HFFc6 (cell line): ENCODE results near the gene TYW1B. TPM values are rescaled to one million over a fixed set of nuclear protein-coding genes. Genes with fewer than 3 reads are reported as not detected.
A peak's percentile ranks its signal among the peaks of the same experiment; 100 is the strongest.
"Not testable (repeated sequence)": the region's sequence is repeated elsewhere in the genome, so short reads cannot be mapped to it uniquely, and the experiment has no call there.

ENCODE experiments used
- DNase-seq: peaks from one replicate; pipeline ENCODE4 v3.0.0-alpha.2; 2018
- H3K27ac Mint-ChIP-seq: 2 replicates; pipeline ENCODE4 v1.8.0; 2020; ENCODE audit warnings: mild to moderate bottlenecking, mixed read lengths
- H3K27me3 Mint-ChIP-seq: 2 replicates; pipeline ENCODE4 v1.8.0; 2021; ENCODE audit warnings: mild to moderate bottlenecking, moderate library complexity, mixed read lengths; ENCODE audit not compliant: insufficient read depth
- H3K36me3 Mint-ChIP-seq: 2 replicates; pipeline ENCODE4 v1.8.0; 2021; ENCODE audit warnings: low read depth, mixed read lengths
- H3K4me1 Mint-ChIP-seq: 2 replicates; pipeline ENCODE4 v1.8.0; 2020; ENCODE audit warnings: low read depth, mixed read lengths
- H3K4me3 Mint-ChIP-seq: 2 replicates; pipeline ENCODE4 v1.8.0; 2020; ENCODE audit warnings: mild to moderate bottlenecking, moderate library complexity, mixed read lengths
- H3K9me3 Mint-ChIP-seq: 2 replicates; pipeline ENCODE4 v1.8.0; 2020; ENCODE audit warnings: mild to moderate bottlenecking, mixed read lengths
- long read RNA-seq: library from polyadenylated mRNA; unstranded; transcript quantifications from one replicate; pipeline ENCODE4 v2.0.0, GENCODE V29; 2019
- total RNA-seq, 6 experiments: library from RNA; stranded (reverse); fragmentation: NEBNext Ultra II Directional; extraction: Animal tissue kit (Norgen Biotek cat#: 25700); gene quantifications; 2 replicates in 1 of 6; 3 replicates in 5 of 6; pipeline ENCODE4 v1.2.3, GENCODE V29; 2021

Gene TYW1B, protein sequence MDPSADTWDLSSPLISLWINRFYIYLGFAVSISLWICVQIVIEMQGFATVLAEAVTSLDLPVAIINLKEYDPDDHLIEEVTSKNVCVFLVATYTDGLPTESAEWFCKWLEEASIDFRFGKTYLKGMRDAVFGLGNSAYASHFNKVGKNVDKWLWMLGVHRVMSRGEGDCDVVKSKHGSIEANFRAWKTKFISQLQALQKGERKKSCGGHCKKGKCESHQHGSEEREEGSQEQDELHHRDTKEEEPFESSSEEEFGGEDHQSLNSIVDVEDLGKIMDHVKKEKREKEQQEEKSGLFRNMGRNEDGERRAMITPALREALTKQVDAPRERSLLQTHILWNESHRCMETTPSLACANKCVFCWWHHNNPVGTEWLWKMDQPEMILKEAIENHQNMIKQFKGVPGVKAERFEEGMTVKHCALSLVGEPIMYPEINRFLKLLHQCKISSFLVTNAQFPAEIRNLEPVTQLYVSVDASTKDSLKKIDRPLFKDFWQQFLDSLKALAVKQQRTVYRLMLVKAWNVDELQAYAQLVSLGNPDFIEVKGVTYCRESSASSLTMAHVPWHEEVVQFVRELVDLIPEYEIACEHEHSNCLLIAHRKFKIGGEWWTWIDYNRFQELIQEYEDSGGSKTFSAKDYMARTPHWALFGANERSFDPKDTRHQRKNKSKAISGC
- 1 to 10 TPM; 3.0 to 3.9 (median 3.6) TPM for total RNA-seq
- long read RNA-seq, partial matches to known transcripts = 0 of 4 reads
- long read RNA-seq, other reads (novel, unspliced or antisense) = 2 of 4 reads

DNA sequence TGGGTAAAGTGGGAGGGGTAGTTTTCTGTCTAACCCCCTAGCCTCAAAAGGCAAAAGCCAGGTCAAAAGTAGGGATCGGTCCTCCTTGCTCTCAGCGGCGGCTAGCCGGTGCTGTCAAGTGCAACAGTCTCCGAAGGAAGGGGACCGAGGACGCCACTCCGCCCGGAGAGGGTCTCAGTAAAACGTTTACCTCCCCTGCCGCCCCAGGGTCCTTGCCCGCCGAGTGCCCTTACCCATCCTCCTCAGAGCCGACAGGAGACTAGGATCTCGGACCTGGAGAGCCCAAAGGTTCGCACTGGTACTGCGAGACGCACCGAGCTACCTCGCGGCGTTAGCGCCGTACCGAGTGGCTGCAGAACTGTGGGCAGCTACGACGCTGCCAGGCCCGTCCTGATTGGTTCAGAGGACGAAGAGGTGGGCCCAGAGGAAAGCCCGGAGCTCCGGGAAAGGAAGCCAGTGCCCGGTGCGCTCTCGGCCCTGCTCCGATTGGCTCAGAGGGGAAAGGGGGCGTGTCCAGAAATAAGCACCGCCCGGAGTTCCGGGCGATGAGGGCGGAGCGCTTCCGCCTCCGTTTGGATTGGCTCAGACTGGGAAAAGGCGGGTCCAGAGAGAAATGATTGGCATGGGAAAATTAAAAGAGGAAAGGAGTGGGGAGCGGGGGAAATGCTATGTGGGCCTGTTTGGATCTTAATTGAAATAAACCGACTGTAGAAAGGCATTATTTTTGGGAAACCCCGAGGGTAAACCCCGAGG lies at the start of gene TYW1B:
TYW1B (minus strand) TSS at position 362 of the 753 bp plus-strand sequence; CDS start at position 237, 125 bp downstream.
- H3K27me3 Mint-ChIP-seq, H3K9me3 Mint-ChIP-seq: not testable (repeated sequence)
- H3K27ac Mint-ChIP-seq = peak within 1 kb of the TSS; percentile 94
- DNase-seq = peak; percentile 99
- H3K36me3 Mint-ChIP-seq = peaks cover 18% of the 10 kb centered on the region
- H3K4me1 Mint-ChIP-seq = peaks cover 29% of the 10 kb centered on the region
- H3K4me3 Mint-ChIP-seq = peak within 1 kb of the TSS; percentile 93

DNA sequence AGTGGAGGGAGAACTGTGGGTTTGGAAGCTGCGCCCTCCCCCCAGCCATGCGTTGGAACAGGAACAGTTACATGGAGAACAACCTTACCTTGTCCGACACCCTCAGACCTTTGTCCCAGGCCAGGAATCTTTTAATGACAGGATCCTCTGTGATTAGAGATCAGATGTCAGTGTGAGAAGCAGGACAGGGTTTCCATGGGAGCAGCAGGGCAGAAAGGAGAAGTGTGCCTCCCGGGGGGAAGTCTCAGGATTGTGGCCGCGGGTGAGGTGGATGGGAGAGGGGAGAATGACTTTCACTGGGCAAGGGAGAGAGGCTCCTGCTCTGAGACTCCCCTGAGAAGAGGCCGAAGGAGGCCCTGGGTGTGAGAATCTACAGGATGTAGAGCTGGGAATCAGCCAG lies 39.6 kb upstream of the TYW1B start:
- H3K9me3 Mint-ChIP-seq, H3K27ac Mint-ChIP-seq, H3K4me3 Mint-ChIP-seq, H3K27me3 Mint-ChIP-seq, H3K36me3 Mint-ChIP-seq, H3K4me1 Mint-ChIP-seq: not testable (repeated sequence)
- DNase-seq = peak; percentile 1

GRCh38 chr7:72858846-72859400 lies 30.9 kb upstream of the TYW1B start:
- H3K9me3 Mint-ChIP-seq, H3K4me3 Mint-ChIP-seq, H3K4me1 Mint-ChIP-seq, H3K27me3 Mint-ChIP-seq, DNase-seq, H3K36me3 Mint-ChIP-seq, H3K27ac Mint-ChIP-seq: not testable (repeated sequence)

DNA sequence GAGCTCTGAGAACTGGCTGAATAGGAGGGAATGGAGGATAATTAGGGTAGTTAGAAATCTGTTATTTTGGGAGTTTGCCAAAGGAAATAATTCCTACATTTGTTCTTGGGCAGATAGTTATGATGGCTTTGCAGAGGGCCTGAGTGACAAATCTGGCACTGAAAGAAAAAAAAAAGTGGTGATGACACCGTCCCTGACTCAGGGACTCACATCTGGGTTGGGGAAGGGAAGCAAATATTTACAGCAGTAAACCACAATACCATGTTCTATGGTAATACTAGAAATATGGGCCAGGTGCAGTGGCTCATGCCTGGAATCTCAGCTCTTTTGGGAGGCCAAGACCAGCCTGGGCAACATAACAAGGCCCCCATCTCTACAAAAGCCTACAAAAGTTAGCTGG lies 29.9 kb upstream of the TYW1B start:
- DNase-seq, H3K9me3 Mint-ChIP-seq, H3K27ac Mint-ChIP-seq, H3K4me3 Mint-ChIP-seq, H3K4me1 Mint-ChIP-seq, H3K27me3 Mint-ChIP-seq, H3K36me3 Mint-ChIP-seq: not testable (repeated sequence)

- not testable (repeated sequence) for DNase-seq, H3K4me3 Mint-ChIP-seq, H3K36me3 Mint-ChIP-seq, H3K4me1 Mint-ChIP-seq, H3K27ac Mint-ChIP-seq, H3K9me3 Mint-ChIP-seq, H3K27me3 Mint-ChIP-seq
Measured at GRCh38 chr7:72855261-72855660, 27.3 kb upstream of the TYW1B start.

- not testable (repeated sequence) for H3K4me3 Mint-ChIP-seq, H3K9me3 Mint-ChIP-seq, H3K36me3 Mint-ChIP-seq, H3K27me3 Mint-ChIP-seq, H3K27ac Mint-ChIP-seq, DNase-seq, H3K4me1 Mint-ChIP-seq
Measured at GRCh38 chr7:72852937-72853336, 24.9 kb upstream of the TYW1B start.

DNA sequence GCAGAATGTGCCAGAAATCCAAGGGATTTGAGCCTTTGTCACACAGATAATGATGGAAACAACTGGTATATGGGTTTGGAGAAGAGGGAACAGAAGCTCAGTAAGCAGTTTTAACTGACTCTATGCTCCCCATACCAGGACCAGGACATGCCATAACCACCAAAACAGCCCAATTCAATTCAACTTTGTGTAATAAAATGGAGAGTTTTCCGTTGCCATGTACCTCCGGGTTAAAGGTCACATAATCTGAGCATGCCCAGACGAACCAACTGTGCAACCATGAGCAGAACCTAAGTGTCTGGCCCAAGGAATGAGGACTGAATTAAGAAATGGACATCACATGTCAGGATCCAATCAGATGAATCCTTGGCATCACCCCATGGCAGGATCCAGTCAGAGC lies 22.7 kb upstream of the TYW1B start:
- not testable (repeated sequence) for H3K27me3 Mint-ChIP-seq, H3K9me3 Mint-ChIP-seq, DNase-seq, H3K4me3 Mint-ChIP-seq, H3K4me1 Mint-ChIP-seq, H3K27ac Mint-ChIP-seq, H3K36me3 Mint-ChIP-seq

- not testable (repeated sequence) for H3K4me3 Mint-ChIP-seq, H3K27ac Mint-ChIP-seq, H3K4me1 Mint-ChIP-seq, H3K27me3 Mint-ChIP-seq, DNase-seq
- H3K36me3 Mint-ChIP-seq = peaks cover 17% of the 10 kb centered on the region
- peaks cover 14% of the 10 kb centered on the region for H3K9me3 Mint-ChIP-seq
Measured at GRCh38 chr7:72844146-72844545, 16.1 kb upstream of the TYW1B start.

DNA sequence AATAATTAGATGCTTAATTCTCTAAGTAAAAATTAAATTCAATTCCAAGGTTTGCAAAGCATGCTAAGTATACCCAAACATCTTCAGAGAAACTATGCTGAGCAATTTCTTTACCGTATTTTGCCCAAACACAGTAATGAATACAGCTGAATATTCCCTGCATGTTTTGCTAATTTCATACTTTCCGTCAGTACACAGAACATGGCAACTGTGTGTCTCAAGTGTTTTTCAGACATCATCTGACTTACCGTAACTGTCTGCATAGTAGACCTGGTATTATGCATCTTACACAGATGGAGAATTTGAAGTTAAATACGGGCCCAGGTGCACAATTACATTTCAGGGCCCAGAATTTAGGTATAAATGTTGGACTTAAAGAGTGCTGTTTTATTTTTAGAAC lies 15.2 kb upstream of the TYW1B start:
- H3K27ac Mint-ChIP-seq, H3K27me3 Mint-ChIP-seq, H3K4me3 Mint-ChIP-seq, DNase-seq, H3K4me1 Mint-ChIP-seq: not testable (repeated sequence)
- H3K9me3 Mint-ChIP-seq = peaks cover 14% of the 10 kb centered on the region
- peaks cover 22% of the 10 kb centered on the region for H3K36me3 Mint-ChIP-seq

DNA sequence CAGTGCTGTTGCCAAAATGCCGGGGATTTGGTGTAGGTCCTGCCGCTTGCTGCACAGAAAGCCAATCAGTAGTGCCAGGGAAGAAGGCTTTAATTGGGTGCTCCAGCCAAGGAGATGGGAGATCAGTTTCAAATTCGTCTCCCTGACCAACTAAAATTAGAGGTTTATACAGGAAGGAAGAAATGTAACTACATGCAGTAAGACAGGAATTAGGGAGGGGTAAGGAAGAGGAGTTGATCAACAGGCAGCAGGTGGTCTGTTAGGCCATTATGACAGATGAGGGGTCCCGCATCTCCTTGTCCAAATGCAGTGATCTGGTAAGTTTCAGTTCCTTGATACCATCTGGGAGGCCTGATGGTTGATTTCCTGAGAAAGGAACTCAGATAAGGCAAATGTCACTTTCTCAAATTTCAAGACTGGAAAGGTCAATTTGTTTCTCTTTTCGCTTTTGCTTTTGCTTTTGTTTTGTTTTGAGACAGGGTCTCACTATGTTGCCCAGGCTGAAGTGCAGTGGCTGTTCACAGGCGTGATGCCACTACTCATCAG lies 13.0 kb upstream of the TYW1B start:
- Mint-ChIP-seq H3K36me3 (peaks cover 38% of the 10 kb centered on the region), H3K9me3 (peaks cover 14% of the 10 kb centered on the region)
- not testable (repeated sequence) for DNase-seq, H3K27ac Mint-ChIP-seq, H3K4me1 Mint-ChIP-seq, H3K4me3 Mint-ChIP-seq, H3K27me3 Mint-ChIP-seq

DNA sequence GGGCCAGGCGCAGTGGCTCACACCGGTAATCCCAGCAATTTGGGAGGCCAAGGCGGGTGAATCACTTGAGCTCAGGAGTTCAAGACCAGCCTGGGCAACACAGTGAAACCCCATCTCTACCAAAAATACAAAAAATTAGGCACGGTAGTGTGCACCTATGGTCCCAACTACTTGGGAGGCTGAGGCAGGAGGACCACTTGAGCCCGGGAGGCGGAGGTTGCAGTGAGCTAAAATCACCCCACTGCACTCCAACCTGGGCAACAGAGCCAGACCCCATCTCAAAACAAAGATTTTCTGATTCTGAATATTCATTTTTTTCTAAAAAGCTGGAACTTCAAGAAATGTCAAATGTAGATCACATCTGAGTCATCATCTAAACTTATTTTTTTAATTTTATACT lies 10.3 kb upstream of the TYW1B start:
- H3K4me1 Mint-ChIP-seq, H3K27me3 Mint-ChIP-seq, DNase-seq, H3K4me3 Mint-ChIP-seq, H3K27ac Mint-ChIP-seq: not testable (repeated sequence)
- peaks cover 14% of the 10 kb centered on the region for H3K9me3 Mint-ChIP-seq
- peaks cover 38% of the 10 kb centered on the region for H3K36me3 Mint-ChIP-seq

DNA sequence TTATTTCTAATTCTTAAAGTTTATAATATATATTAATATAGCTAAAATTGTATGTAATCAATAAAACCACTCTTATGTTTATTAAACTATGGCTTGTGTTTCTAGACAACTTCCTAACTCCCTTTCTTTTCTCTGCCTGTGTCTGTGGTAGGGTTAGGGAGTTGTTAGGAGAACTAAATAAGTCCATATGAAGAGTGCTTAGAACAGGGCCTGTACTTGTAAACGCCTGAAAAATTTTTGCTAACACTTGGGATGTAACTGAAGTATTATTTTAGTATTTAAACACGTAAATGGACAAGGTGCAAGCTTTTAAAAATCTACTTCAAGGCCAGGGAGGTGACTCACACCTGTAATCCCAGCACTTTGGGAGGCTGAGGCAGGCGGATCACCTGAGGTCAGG lies 9.3 kb upstream of the TYW1B start:
- DNase-seq, H3K27me3 Mint-ChIP-seq, H3K4me1 Mint-ChIP-seq, H3K4me3 Mint-ChIP-seq, H3K27ac Mint-ChIP-seq: not testable (repeated sequence)
- H3K36me3 Mint-ChIP-seq = peaks cover 48% of the 10 kb centered on the region
- H3K9me3 Mint-ChIP-seq = peaks cover 14% of the 10 kb centered on the region

DNA sequence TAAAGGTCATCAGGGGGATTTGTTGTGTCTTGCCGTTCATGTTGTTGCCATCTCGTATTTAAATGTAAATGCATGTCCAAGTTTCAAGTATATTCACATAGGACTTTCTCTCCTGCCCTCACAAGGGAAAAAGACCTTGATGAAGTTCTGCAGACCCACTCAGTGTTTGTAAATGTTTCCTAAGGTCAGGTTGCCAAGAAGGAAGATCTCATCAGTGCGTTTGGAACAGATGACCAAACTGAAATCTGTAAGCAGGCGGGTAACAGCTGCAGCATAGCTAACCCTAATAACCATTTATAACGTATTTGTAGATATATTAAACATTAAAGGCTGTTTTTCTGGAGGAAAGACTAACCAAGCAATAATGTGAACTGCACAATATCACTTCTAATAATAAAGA lies 2.6 kb upstream of the TYW1B start:
- H3K27ac Mint-ChIP-seq = peak overlapping the region; percentile 94
- peaks cover 22% of the 10 kb centered on the region; the same call in 1 of the 2 replicates for H3K4me1 Mint-ChIP-seq
- not testable (repeated sequence) for H3K9me3 Mint-ChIP-seq, H3K27me3 Mint-ChIP-seq, DNase-seq
- peaks cover 21% of the 10 kb centered on the region for H3K36me3 Mint-ChIP-seq
- peak overlapping the region; percentile 93 for H3K4me3 Mint-ChIP-seq
